HG02870 (cell line): Measurements from ENCODE around the gene MYRFL.
"Not testable (repeated sequence)": the region's sequence is repeated elsewhere in the genome, so short reads cannot be mapped to it uniquely, and the experiment has no call there.

Source experiments
- ATAC-seq: cut with Tn5 transposase; IDR thresholded peaks from one replicate; pipeline ENCODE4 v1.9.1; 2021; ENCODE audit warnings: mild to moderate bottlenecking, moderate library complexity; ENCODE audit not compliant: unreplicated experiment

MYRFL gene

DNA sequence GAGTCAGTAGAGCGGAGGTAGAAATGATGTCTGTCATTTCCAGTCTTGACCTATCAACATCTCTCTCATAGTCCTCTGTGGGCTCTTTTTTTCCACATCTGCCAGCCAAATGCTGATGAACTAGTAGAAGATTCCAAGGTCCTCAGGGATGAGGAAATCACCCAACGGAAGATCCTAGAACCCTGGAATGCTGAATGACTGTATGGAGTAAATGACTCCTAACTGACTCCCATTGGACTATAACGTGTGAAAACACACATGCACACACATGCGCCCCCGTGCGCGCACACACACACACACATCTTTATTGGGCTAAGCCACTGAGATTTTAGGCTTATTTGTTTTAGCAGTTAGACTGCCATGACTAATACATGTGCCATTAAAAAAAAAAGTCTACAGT, 159.2 kb downstream of the MYRFL start:
- ATAC-seq: no peak

DNA sequence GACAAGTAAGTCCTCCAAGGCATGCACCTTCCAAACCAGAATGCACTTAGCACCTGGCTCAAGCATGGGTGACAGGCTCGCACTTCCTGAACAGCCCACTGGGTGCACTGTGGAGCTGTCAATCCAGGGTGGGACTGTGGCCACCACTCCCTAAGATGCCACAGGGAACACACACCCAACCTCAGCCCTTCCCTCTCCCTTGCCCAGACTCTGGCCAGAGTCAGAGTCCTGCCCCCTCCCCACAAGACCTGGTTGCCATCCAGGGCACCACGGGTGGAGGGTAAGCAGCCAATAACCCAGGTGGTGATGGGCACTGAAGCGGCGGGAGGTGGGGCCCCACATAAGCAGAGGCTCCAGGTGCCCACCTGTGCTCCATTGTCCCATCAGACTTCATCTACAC, 160.6 kb downstream of the MYRFL start:
- peak; percentile 92 for ATAC-seq

- no peak for ATAC-seq
These were observed 161.1 kb downstream of the MYRFL start for GRCh38 chr12:69986114-69986513.

DNA sequence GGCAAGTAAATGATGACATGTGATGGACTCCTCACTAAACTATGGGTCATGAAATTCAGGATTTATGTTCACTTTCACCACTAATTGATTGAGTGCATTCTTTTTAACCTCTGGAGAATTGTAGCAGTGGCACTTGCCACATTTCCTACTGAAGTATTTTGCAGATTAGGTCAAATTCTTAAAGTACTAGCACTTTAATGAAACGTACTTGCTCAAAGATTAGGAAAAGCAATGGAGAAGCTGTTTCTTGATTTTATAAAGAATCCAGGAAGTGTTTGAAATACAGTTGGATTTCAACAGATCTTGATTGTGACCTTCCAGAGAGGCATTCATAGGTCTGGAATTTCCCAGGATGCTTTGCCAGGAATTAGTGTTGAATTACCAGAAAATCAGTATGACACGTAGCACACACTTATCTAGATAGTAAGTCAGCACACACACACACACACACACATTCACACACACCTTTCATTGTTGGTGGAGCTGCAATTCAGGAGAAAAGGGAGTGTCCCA, 162.6 kb downstream of the MYRFL start:
- no peak for ATAC-seq

- no peak for ATAC-seq
These were observed 163.7 kb downstream of the MYRFL start for GRCh38 chr12:69988481-69989321.

- ATAC-seq: no peak
These were observed 166.8 kb downstream of the MYRFL start for GRCh38 chr12:69991690-69992288.

- no peak for ATAC-seq
These were observed 168.4 kb downstream of the MYRFL start for GRCh38 chr12:69993433-69993832.

DNA sequence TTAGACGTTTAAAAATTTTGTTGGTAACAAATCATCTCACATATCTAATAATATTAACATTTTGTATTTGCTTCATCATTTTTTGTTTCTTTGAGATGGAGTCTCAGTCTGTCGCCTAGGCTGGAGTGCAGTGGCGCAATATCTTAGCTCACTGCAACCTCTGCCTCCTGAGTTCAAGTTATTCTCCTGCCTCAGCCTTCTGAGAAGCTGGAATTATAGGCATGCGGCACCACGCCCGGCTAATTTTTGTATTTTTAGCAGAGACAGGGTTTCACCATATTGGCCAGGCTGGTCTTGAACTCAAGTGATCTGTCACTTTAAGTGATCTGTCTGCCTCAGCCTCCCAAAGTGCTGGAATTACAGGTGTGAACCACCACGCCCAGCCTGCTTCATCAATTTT, 169.1 kb downstream of the MYRFL start:
- ATAC-seq: not testable (repeated sequence)

DNA sequence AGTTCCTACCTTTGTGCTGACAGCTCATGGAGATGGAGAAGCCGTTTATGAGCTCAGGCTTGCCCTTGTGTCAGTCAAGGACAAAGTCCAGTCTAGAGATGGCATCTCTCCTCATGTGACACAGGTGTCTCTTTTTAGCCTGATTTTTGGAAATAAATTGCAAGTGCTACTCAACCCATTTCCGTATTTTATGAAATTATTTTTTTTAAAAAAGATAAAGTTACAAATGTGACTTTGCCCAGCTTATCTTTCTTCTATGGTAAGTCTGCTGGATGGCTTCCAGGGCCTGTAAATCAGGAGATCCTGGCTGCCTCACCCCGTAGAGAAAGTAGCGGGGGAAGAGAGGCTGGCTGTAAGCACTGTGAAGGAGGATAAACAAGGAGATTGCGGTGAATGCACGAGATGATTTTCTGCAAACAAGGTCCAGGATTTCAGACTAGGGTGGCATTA, 169.7 kb downstream of the MYRFL start:
- ATAC-seq: no peak

DNA sequence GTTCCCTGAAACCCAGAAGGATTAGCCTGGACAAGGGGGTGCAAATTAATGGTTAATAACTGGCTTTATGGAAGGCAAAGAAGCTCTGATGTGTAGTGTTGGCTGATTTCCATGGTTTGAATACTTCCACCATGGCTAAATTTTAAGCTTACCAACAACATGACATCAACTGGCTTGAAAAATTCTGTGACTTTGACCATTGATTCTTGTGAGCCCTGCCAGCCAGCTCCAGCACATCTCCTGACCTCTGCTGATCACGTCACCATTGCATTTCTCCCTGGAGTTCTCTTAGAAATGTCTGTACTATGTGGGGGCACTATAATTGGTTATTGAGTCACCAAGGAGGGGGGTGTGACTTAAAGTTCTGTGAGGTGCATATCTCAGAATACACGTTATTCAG, 171.2 kb downstream of the MYRFL start:
- ATAC-seq: no peak

- ATAC-seq: no peak
These were observed 171.7 kb downstream of the MYRFL start for GRCh38 chr12:69996722-69997121.

DNA sequence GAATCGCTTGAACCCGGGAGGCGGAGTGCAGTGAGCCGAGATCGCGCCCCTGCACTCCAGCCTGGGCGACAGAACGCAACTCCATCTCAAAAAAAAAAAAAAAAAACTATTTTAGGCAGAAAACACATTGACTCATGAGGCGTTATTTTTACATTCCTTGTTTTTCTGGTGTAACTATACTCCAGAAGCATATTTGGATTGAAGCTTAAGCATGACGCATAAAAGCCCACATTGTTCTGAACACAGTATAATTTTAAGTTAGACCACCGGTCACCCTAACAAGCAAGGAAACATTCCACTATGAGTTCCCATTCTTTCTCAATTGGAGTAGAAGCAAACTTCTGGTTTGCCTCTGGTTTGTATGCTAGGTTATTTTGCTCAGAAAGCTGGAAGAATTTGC, 173.0 kb downstream of the MYRFL start:
- ATAC-seq: no peak

GRCh38 chr12:69998922-69999321, 173.9 kb downstream of the MYRFL start:
- no peak for ATAC-seq

GRCh38 chr12:69999561-69999960, 174.5 kb downstream of the MYRFL start:
- ATAC-seq: no peak

DNA sequence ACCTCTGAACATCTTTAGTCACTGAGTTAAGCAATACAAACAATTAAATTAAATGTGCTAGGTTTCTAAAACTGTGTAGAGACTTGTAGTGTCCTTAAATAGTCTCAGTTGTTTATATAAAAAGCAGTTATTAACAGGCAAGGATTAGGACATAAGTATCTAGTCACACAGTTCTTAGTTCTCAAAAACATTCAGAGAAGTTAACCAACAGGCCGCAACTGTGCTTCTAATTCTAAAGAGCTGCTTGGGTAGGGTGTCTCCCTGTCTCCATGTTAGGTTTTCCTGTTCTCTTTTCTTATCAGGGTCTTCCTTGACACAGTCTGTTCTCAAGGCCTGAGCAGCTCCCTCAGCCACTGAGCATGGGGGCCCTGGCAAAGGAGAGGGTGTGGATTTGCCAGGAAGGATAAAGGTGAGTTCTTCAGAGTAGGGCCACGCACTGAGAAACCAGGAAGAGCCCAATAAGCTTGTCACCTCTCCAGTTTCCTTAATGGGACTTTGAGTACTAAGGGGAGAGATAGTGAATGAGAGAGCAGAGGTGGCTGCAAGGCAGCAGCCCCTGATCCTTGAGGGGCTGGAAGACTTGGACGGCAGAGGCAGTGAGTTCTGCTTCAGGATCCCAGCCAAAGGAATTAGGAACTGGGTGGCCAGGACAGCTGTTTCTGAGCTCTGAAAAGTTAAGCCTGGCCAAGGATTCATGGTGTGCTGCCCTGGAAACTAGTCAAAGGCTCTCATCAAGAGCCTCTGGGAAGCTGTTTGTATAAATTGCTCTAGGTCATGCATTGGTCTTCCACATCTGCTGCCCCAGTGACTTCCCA, 177.3 kb downstream of the MYRFL start:
- ATAC-seq: no peak

GRCh38 chr12:70002912-70003255, 177.9 kb downstream of the MYRFL start:
- no peak for ATAC-seq

- ATAC-seq: no peak
These were observed 181.0 kb downstream of the MYRFL start for GRCh38 chr12:70005864-70006618.

DNA sequence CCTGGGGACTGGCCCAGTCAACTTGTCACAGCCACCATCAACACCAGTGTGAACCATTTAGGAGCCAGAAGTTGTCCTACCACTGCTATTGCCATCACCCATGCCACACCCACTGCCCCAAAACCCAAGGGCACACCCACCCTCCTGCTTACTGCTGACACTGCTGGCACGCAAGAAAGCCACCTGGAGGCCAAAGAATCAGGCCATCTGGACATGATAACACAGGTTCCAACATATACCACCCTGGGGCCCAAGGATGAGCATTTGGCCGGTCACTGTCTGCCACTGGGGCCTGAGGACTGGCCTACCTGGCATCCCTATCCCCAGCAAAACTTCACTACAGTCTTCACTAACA, 181.6 kb downstream of the MYRFL start:
- ATAC-seq: no peak

GRCh38 chr12:70007687-70008086, 182.7 kb downstream of the MYRFL start:
- no peak for ATAC-seq
